H1 (cell line): ENCODE results near the gene INTS2. TPM values are rescaled to one million over a fixed set of nuclear protein-coding genes. Genes with fewer than 3 reads are reported as not detected.

ENCODE experiments used
- CTCF ChIA-PET: fragments of 300-600 bp; sonication (Branson Sonifier 250); formaldehyde crosslinking; loops from one replicate; lab custom pipeline; 2021; ENCODE audit not compliant: partially characterized antibody; lab: Charles Lee
- POLR2A ChIA-PET: fragments of 300-600 bp; sonication (Branson Sonifier 250); formaldehyde crosslinking; loops from one replicate; lab custom pipeline; 2021; ENCODE audit warnings: inconsistent platforms; ENCODE audit not compliant: partially characterized antibody; lab: Charles Lee
- DNase-seq, 2 experiments: peaks; one replicate each; pipeline versions ENCODE4 v3.0.0 to v3.0.0-alpha.2; 2010 to 2022; ENCODE audit warnings: low spot score in 2 of 2, low read depth in 1 of 2, mixed read lengths in 1 of 2
- FAIRE-seq: peaks from 2 replicates; lab custom pipeline; 2011; peaks lifted over from hg19 to GRCh38; lab: Jason Lieb, UNC
- H2AFZ ChIP-seq: 2 replicates; pipeline ENCODE4 v1.8.1; 2012; ENCODE audit warnings: low read length, inconsistent platforms
- H2AK5ac ChIP-seq: 2 replicates; pipeline ENCODE4 v1.6.1; 2013; ENCODE audit warnings: low read depth, low read length
- H2BK120ac ChIP-seq: replicated peaks from 2 replicates; pipeline ENCODE3; 2013; ENCODE audit warnings: low read depth, low read length, inconsistent platforms
- H2BK12ac ChIP-seq: 2 replicates; pipeline ENCODE4 v1.6.1; 2013; ENCODE audit warnings: low read depth, low read length
- H2BK15ac ChIP-seq: 2 replicates; pipeline ENCODE4 v1.6.1; 2013; ENCODE audit warnings: low read length
- H2BK20ac ChIP-seq: 2 replicates; pipeline ENCODE4 v1.6.1; 2013; ENCODE audit warnings: low read length
- H2BK5ac ChIP-seq: 2 replicates; pipeline ENCODE4 v1.6.1; 2013; ENCODE audit warnings: low read depth, low read length
- H3K14ac ChIP-seq: 2 replicates; pipeline ENCODE4 v1.6.1; 2013; ENCODE audit warnings: inconsistent platforms; ENCODE audit not compliant: insufficient read length
- H3K18ac ChIP-seq: 2 replicates; pipeline ENCODE4 v1.6.1; 2013; ENCODE audit warnings: low read length; ENCODE audit errors: extremely low read depth
- H3K23ac ChIP-seq: 2 replicates; pipeline ENCODE4 v1.6.1; 2013; ENCODE audit warnings: inconsistent platforms; ENCODE audit not compliant: insufficient read length
- H3K23me2 ChIP-seq: 2 replicates; pipeline ENCODE4 v1.6.1; 2013; ENCODE audit warnings: low read depth, low read length
- H3K27ac ChIP-seq: 2 replicates; pipeline ENCODE4 v1.6.1; 2011; ENCODE audit warnings: low read depth, low read length, inconsistent platforms
- H3K27me3 ChIP-seq, 4 experiments: replicated peaks in 1 of 4; 1 replicate in 1 of 4; 2 replicates in 3 of 4; pipeline versions ENCODE4 v1.6.1 to v1.8.1; 2011 to 2013; ENCODE audit warnings: low read length in 3 of 4, mild to moderate bottlenecking in 3 of 4, inconsistent platforms in 2 of 4, mixed read lengths in 2 of 4, moderate library complexity in 1 of 4; ENCODE audit not compliant: control insufficient read depth in 3 of 4, insufficient read depth in 3 of 4; ENCODE audit errors: extremely low read depth in 1 of 4
- H3K36me3 ChIP-seq, 4 experiments: 2 replicates each; pipeline versions ENCODE4 v1.6.1 to v1.8.1; 2011 to 2013; ENCODE audit warnings: mild to moderate bottlenecking in 4 of 4, low read length in 3 of 4, moderate library complexity in 2 of 4, control low read depth in 1 of 4, inconsistent platforms in 1 of 4; ENCODE audit not compliant: insufficient read depth in 4 of 4, control insufficient read depth in 2 of 4
- H3K4ac ChIP-seq: replicated peaks from 2 replicates; pipeline ENCODE3; 2013; ENCODE audit warnings: low read length, low read depth, mixed read lengths, inconsistent platforms; ENCODE audit not compliant: insufficient read length
- H3K4me1 ChIP-seq, 4 experiments: replicated peaks in 1 of 4; 1 replicate in 1 of 4; 2 replicates in 3 of 4; pipeline versions ENCODE4 v1.6.1 to v1.8.1; 2011 to 2013; ENCODE audit warnings: low read length in 3 of 4, inconsistent platforms in 2 of 4, mixed read lengths in 1 of 4; ENCODE audit not compliant: insufficient read depth in 4 of 4, control insufficient read depth in 3 of 4
- H3K4me2 ChIP-seq, 2 experiments: 2 replicates each; pipeline versions ENCODE4 v1.6.1 to v1.8.1; 2011 to 2013; ENCODE audit warnings: low read depth in 2 of 2, low read length in 2 of 2, control low read depth in 1 of 2, inconsistent platforms in 1 of 2, mild to moderate bottlenecking in 1 of 2; ENCODE audit not compliant: insufficient read depth in 1 of 2
- H3K4me3 ChIP-seq, 4 experiments: fragments of 200-600, 300-600 bp in 1 of 4; sonication (generic), shearing (Covaris generic), sonication (Bioruptor Twin) in 1 of 4; 2 replicates each; pipeline versions ENCODE4 v1.5.1 to v1.8.1; 2011 to 2016; ENCODE audit warnings: low read length in 4 of 4, low read depth in 3 of 4, control low read depth in 2 of 4, inconsistent platforms in 2 of 4, mild to moderate bottlenecking in 2 of 4, mixed read lengths in 1 of 4, moderate library complexity in 1 of 4; ENCODE audit not compliant: insufficient read depth in 2 of 4; ENCODE audit errors: extremely low read depth in 1 of 4
- H3K56ac ChIP-seq: replicated peaks from 2 replicates; pipeline ENCODE3; 2013; ENCODE audit warnings: low read depth, mild to moderate bottlenecking, mixed read lengths, low read length, inconsistent platforms; ENCODE audit not compliant: insufficient read length
- H3K79me1 ChIP-seq: 2 replicates; pipeline ENCODE4 v1.6.1; 2013; ENCODE audit warnings: low read depth, low read length, control low read depth
- H3K79me2 ChIP-seq, 2 experiments: 2 replicates each; pipeline versions ENCODE4 v1.6.1 to v1.8.1; 2012 to 2013; ENCODE audit warnings: low read length in 2 of 2, mild to moderate bottlenecking in 2 of 2, inconsistent platforms in 1 of 2; ENCODE audit not compliant: insufficient read depth in 2 of 2, control insufficient read depth in 1 of 2
- H3K9ac ChIP-seq, 4 experiments: replicated peaks in 1 of 4; 1 replicate in 1 of 4; 2 replicates in 3 of 4; pipeline versions ENCODE4 v1.6.1 to v1.8.1; 2011 to 2013; ENCODE audit warnings: low read depth in 3 of 4, low read length in 3 of 4, control low read depth in 2 of 4, mild to moderate bottlenecking in 2 of 4, moderate library complexity in 2 of 4, inconsistent platforms in 1 of 4; ENCODE audit errors: extremely low read depth in 1 of 4
- H3K9me3 ChIP-seq, 2 experiments: 2 replicates each; pipeline versions ENCODE4 v1.6.1 to v1.8.1; 2012 to 2013; ENCODE audit warnings: mild to moderate bottlenecking in 2 of 2, moderate library complexity in 2 of 2, control low read depth in 1 of 2, inconsistent platforms in 1 of 2, low read depth in 1 of 2, low read length in 1 of 2, mixed read lengths in 1 of 2; ENCODE audit not compliant: insufficient read depth in 2 of 2
- H4K20me1 ChIP-seq, 2 experiments: replicated peaks in 1 of 2; 2 replicates each; pipeline versions ENCODE3 to v1.8.1; 2011 to 2013; ENCODE audit warnings: inconsistent platforms in 2 of 2, low read length in 2 of 2, mild to moderate bottlenecking in 1 of 2; ENCODE audit not compliant: insufficient read depth in 2 of 2, control insufficient read depth in 1 of 2
- H4K5ac ChIP-seq: 2 replicates; pipeline ENCODE4 v1.6.1; 2013; ENCODE audit warnings: low read length, low read depth, mixed read lengths, inconsistent platforms; ENCODE audit not compliant: insufficient read length
- H4K8ac ChIP-seq: 2 replicates; pipeline ENCODE4 v1.8.0; 2013; ENCODE audit warnings: mild to moderate bottlenecking, moderate library complexity, low read length, inconsistent platforms; ENCODE audit not compliant: insufficient read depth; ENCODE audit errors: extremely low read depth
- H4K91ac ChIP-seq: replicated peaks from 2 replicates; pipeline ENCODE3; 2013; ENCODE audit warnings: low read length, mixed read lengths, inconsistent platforms; ENCODE audit not compliant: insufficient read length
- ASH2L ChIP-seq: fragments of 200-600, 300-600 bp; sonication (generic); IDR thresholded peaks from one replicate; pipeline ENCODE4 v1.7.1; 2017; ENCODE audit warnings: low read length
- BCL11A ChIP-seq, 2 experiments: IDR thresholded peaks; one replicate each; pipeline ENCODE4 v1.6.1; 2011; ENCODE audit warnings: low read depth in 2 of 2, low read length in 2 of 2, mild to moderate bottlenecking in 2 of 2
- BRCA1 ChIP-seq: IDR thresholded peaks from 2 replicates; pipeline ENCODE4 v1.6.1; 2012; ENCODE audit warnings: low read depth, low read length, improper control_type of control experiment
- CEBPB ChIP-seq: IDR thresholded peaks from 2 replicates; pipeline ENCODE4 v1.6.1; 2012; ENCODE audit warnings: low read depth, low read length
- EGR1 ChIP-seq: IDR thresholded peaks from 2 replicates; pipeline ENCODE4 v1.6.1; 2011; ENCODE audit warnings: low read depth, low read length, borderline replicate concordance
- HDAC2 ChIP-seq, 2 experiments: fragments of 300-600 bp in 1 of 2; sonication (generic) in 1 of 2; IDR thresholded peaks; 2 replicates each; pipeline ENCODE4 v1.6.1; 2011 to 2012; ENCODE audit warnings: low read depth in 2 of 2, low read length in 2 of 2, mild to moderate bottlenecking in 2 of 2, moderate library complexity in 2 of 2, borderline replicate concordance in 1 of 2, inconsistent platforms in 1 of 2
- KDM4A ChIP-seq: IDR thresholded peaks from one replicate; pipeline ENCODE4 v1.7.1; 2012; ENCODE audit warnings: low read depth, mild to moderate bottlenecking, moderate library complexity, low read length, inconsistent platforms; ENCODE audit not compliant: severe bottlenecking
- RNF2 ChIP-seq: fragments of 200-900, 300-1000 bp; sonication (generic); IDR thresholded peaks from 2 replicates; pipeline ENCODE4 v1.7.1; 2016; ENCODE audit warnings: borderline replicate concordance, low read depth, mild to moderate bottlenecking, antibody characterized with exemption, low read length; ENCODE audit not compliant: poor library complexity, severe bottlenecking; ENCODE audit errors: missing control alignments
- SAP30 ChIP-seq: fragments of 300-600 bp; sonication (generic); IDR thresholded peaks from 2 replicates; pipeline ENCODE4 v1.7.1; 2012; ENCODE audit warnings: low read length, moderate library complexity, mild to moderate bottlenecking, inconsistent platforms; ENCODE audit not compliant: insufficient read depth, insufficient replicate concordance
- SP2 ChIP-seq: IDR thresholded peaks from 2 replicates; pipeline ENCODE4 v1.6.1; 2012; ENCODE audit warnings: mild to moderate bottlenecking, low read length, inconsistent platforms
- TAF1 ChIP-seq: IDR thresholded peaks from 2 replicates; pipeline ENCODE4 v1.6.1; 2011; ENCODE audit warnings: mild to moderate bottlenecking, low read depth, low read length
- ZNF274 ChIP-seq: IDR thresholded peaks from 2 replicates; pipeline ENCODE4 v1.7.0; 2012; ENCODE audit warnings: low read length, borderline replicate concordance; ENCODE audit errors: extremely low read depth
- WGBS, 2 experiments: shearing (Covaris generic) in 1 of 2; methylation state at CpG; one replicate each; pipeline versions ENCODE4 v1.1.6 to v1.1.7; 2013 to 2015; ENCODE audit warnings: low lambda C conversion rate in 2 of 2, mixed read lengths in 2 of 2, inconsistent platforms in 1 of 2, low coverage in 1 of 2, missing lambda C conversion rate in 1 of 2; ENCODE audit not compliant: insufficient replicate concordance in 2 of 2, insufficient coverage in 1 of 2, insufficient read length in 1 of 2; ENCODE audit errors: extremely low coverage in 1 of 2, missing lambda C conversion rate in 1 of 2; 5-methylcytosine and 5-hydroxymethylcytosine counted together
- polyA plus RNA-seq, 7 experiments: library from polyadenylated mRNA; depleted of rRNA in 3 of 7; stranded (reverse) in 5 of 7; unstranded in 2 of 7; fragments of >200 nt in 5 of 7; fragments of 200-250 nt in 2 of 7; gene quantifications; 1 replicate in 5 of 7; 2 replicates in 1 of 7; 4 replicates in 1 of 7; pipeline versions ENCODE4 v1.2.1 to v1.2.3, GENCODE V29; 2011 to 2013; ENCODE audit warnings: missing spikeins in 2 of 7, mixed read lengths in 2 of 7
- total RNA-seq: library from RNA; stranded (reverse); fragmentation: NEBNext Ultra II Directional; extraction: Animal tissue kit (Norgen Biotek cat#: 25700); gene quantifications from 2 replicates; pipeline ENCODE4 v1.2.1, GENCODE V29; 2021

Gene INTS2
- total and polyA plus RNA-seq, 2 of the 8 experiments (the other 6 are each of a cell fraction or from before 2014, with no cell fraction given), result 9.4 to 21.8 TPM

GRCh38 chr17:61968757-61969156, 41.0 kb upstream of the INTS2 start:
- 0 out of 7 replicates have a peak, but pooled peaks cover 0 to 4% (median 0%) of the 10 kb centered on the region in 4 experiments for H3K4me1 ChIP-seq
- H2BK12ac ChIP-seq, result no peak overlapping the region
- H3K4me2 ChIP-seq, result no peak overlapping the region
- H3K27me3 ChIP-seq, result no peaks in the 10 kb centered on the region
- no peak overlapping the region for H2BK15ac ChIP-seq
- no peak overlapping the region for H3K4me3 ChIP-seq
- no peak overlapping the region for H4K5ac ChIP-seq
- 93% methylated on average over 5 of the region's 5 CpGs; no CpG with 5 or more reads in 1 of the 2 experiments for WGBS, 2 experiments
- FAIRE-seq (no peak), DNase-seq (no peak)
- H4K8ac ChIP-seq, result no peak overlapping the region
- no peak overlapping the region for H2BK5ac ChIP-seq
- no peak overlapping the region for H3K4ac ChIP-seq
- H3K18ac ChIP-seq, result no peak overlapping the region
- H3K23ac ChIP-seq, result no peak overlapping the region
- ChIA-PET POLR2A (interaction anchor here (1.6 kb wide), 1 partner anchor 9 kb away, joined by 3 read pairs; no protein-coding TSS in a partner anchor), CTCF (no interaction called here)
- no peak overlapping the region for H2AFZ ChIP-seq
- no peaks in the 10 kb centered on the region for H4K20me1 ChIP-seq
- no peaks in the 10 kb centered on the region for H3K9me3 ChIP-seq
- no peak overlapping the region for H2BK120ac ChIP-seq
- no peak overlapping the region for H4K91ac ChIP-seq
- H3K23me2 ChIP-seq, result no peaks in the 10 kb centered on the region
- no peak overlapping the region for H2BK20ac ChIP-seq
- H3K36me3 ChIP-seq, result peaks cover 12 to 73% (median 38%) of the 10 kb centered on the region in 4 experiments; a peak in 7 of 8 replicates
- H3K79me1 ChIP-seq, result no peaks in the 10 kb centered on the region
- no peak overlapping the region for H3K56ac ChIP-seq
- no peak overlapping the region for H3K27ac ChIP-seq
- H2AK5ac ChIP-seq, result no peak overlapping the region
- H3K14ac ChIP-seq, result no peak overlapping the region
- peaks cover 0 to 3% of the 10 kb centered on the region in 2 experiments; a peak in 2 of 4 replicates for H3K79me2 ChIP-seq
- no peak overlapping the region for H3K9ac ChIP-seq
- TF ChIP-seq BCL11A (IDR thresholded peaks at IDR 0.05; ENCODE audit: low read depth in 2 of 2, low read length in 2 of 2) (no peak), KDM4A (no peak), ZNF274 (no peak), EGR1 (no peak), RNF2 (no peak), SAP30 (no peak), SP2 (no peak), HDAC2 (IDR thresholded peaks at IDR 0.05; ENCODE audit: borderline replicate concordance in 1 of 2, low read depth in 2 of 2, low read length in 2 of 2) (no peak), CEBPB (no peak), TAF1 (no peak), BRCA1 (no peak), ASH2L (no peak)
